LHCN-M2 (cell line): ENCODE results near the gene ASCC3. TPM values are rescaled to one million over a fixed set of nuclear protein-coding genes. Genes with fewer than 3 reads are reported as not detected.

ENCODE experiments used
- DNase-seq: peaks from one replicate; pipeline ENCODE4 v3.0.0-alpha.2; 2012; ENCODE audit warnings: low read depth
- total RNA-seq: library from RNA; depleted of rRNA; stranded (reverse); fragments of >200 nt; gene quantifications from 2 replicates; pipeline ENCODE4 v1.2.3, GENCODE V29; 2014

The ASCC3 gene
- total RNA-seq, 1 experiment from 2014 or later, result 87.1 TPM

- DNase-seq, result peak; percentile 17
These were observed 150.8 kb downstream of the ASCC3 start for GRCh38 chr6:100730001-100730980.

- no peak for DNase-seq
These were observed 154.5 kb downstream of the ASCC3 start for GRCh38 chr6:100726666-100727065.

DNA sequence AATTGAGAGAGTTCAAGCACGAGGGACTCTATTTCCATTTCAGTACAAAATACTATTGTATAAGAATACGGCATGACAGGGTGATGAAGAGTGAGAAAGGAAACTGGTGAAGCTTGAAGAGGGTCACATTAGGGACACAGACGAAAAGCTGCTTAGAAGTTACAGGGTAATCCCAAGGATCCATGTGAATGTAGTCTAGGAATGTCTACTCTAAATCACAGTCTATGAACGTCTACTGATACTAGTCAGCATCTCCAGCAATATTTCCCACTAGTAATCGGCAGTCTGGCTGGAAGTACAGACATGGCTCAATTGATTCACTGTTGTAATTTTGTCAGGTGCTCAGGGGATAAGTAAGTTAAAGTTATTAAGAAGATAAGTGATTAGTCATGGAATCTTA is 156.4 kb downstream of the ASCC3 start:
- no peak for DNase-seq

- no peak for DNase-seq
These were observed 156.9 kb downstream of the ASCC3 start for GRCh38 chr6:100724222-100724621.

DNA sequence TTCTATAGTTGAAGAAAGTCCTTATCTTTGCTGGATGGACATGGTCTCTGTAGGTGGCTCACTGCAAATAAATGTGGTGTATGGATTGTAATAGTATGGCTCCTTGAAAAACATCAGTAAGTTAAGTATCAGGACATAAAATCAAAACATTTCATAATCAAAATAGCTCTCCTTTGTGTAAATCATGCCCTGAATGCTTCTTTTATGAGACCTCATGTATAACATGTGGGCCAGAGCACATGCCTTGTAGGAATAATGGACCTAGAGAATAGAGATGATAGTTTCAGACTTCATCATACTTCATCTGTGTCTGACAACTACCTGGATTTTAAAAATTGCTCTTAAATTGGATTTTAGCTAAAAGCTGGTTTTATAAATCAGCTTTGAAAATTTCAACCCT is 159.9 kb downstream of the ASCC3 start:
- no peak for DNase-seq

DNA sequence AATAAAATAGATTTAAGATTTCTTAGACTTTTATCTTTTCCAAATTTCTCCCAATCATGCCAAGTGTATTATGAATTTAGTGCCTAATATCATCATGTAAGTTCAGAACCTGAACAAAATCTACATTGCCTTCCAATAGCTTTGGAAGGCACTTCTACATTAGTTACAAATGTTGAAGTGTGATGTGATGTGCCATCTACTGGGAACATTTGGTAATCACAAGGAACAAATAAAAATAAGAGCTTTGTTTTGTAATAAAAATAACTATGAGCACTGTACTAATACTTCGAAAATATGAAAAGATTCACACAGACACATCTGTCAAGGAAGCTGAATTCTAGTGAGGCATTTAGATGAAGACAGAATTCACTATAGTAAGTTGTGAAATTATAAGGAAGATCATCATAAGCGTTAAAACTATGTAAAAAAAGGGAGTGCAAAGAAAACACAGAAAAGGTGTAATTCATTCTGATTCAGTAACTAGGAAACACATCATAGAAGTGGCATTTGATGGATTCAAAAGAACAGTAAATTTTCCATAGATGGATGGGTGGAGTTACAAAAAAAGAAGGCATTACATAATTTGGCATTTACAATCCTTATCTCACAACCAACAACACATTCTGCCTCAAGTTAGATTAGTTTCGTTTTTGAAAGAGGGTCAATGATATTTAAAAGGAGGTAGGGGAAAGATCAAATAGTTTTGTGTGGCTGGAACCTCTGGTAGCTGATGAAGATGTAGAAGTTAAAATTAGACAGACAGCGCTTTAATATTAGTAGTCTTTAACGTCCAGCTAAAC is 161.0 kb downstream of the ASCC3 start:
- peak; percentile 51 for DNase-seq

- no peak for DNase-seq
These were observed 168.1 kb downstream of the ASCC3 start for GRCh38 chr6:100712997-100713396.

GRCh38 chr6:100706491-100706890 is 174.6 kb downstream of the ASCC3 start:
- no peak for DNase-seq

DNA sequence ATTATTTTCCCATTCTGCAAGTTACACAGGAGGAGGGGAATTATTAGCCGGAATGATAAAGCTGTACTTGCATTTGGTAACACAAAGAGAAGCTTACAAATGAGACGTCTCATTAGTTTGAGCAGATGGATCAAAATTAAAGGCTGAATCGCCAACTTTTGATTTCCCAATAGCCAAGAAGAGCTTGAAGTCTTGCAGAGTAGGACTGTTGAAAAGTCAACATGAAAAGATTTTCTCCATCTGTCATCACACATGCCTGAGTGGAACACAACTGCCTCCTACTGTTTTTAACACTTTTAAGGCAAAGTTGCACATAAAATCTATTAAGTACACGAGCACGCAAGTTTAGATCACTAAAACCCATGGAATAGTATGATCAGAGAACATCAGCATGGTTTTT is 176.2 kb downstream of the ASCC3 start:
- no peak for DNase-seq

GRCh38 chr6:100701728-100702127 is 179.4 kb downstream of the ASCC3 start:
- peak; percentile 43 for DNase-seq

DNA sequence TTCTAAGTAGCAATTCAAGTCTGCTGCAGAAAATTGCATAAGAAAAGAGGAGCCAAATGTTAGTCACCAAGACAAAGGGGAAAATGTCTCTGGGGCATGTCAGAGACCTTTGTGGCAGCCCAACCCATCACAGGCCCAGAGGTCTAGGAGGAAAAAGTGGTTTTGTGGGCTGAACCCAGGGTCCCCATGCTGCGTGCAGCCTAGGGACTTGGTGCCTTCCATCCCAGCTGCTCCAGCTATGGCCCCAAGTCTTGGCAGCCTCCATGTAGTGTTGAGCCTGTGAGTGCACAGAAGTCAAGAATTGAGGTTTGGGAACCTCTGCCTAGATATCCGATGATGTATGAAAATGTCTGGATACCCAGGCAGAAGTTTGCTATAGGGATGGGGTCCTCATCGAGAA is 181.1 kb downstream of the ASCC3 start:
- no peak for DNase-seq

DNA sequence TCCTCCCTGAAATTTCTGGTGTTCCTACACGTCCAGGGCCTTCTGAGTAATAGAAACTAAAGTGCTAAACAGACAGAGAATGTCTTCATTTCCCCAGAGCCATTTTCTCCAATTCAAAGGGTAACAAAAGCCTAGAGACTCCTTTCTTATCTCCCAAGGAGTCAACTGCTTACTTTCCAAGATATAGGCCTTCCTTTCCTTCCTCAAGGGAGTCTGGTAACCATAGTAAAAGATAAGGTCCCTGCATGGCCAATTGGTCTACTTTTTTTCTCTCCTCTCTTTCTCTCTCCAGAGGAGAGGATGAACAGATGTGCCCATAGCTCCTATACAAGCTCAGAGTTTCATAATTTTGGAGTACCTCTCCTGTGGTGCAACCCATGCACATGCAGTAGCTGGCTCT is 185.7 kb downstream of the ASCC3 start:
- DNase-seq, result no peak

DNA sequence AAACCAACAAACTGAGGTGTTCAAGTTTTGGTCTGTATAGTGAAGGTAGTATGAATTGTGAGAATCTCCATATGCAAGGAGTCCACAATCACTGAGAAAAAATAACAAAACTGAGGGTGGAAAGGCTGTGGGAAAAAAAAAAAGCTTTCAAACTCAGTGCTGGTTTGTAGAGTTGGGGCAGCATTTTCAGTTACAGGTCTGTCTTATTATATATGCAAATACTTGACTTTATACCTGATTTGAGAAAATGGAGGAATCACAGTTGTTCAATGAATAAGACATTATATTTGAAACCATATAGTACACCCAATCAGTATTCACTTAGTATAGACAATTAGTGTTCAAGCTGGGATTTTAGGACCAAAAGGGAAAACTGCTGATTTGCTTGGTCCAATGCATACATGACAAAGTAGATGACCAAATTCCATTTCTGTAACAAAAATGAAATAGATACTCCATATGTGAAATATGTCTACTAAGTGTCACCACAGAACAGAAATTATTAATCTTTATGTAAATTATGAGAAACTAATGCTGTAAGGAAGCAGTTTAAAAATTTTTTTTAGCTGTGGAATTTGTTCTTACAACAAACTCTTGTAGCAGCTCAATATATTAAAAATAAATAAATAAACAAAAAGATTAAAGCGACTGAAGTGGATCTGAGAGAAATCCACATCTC is 187.7 kb downstream of the ASCC3 start:
- DNase-seq, result no peak

DNA sequence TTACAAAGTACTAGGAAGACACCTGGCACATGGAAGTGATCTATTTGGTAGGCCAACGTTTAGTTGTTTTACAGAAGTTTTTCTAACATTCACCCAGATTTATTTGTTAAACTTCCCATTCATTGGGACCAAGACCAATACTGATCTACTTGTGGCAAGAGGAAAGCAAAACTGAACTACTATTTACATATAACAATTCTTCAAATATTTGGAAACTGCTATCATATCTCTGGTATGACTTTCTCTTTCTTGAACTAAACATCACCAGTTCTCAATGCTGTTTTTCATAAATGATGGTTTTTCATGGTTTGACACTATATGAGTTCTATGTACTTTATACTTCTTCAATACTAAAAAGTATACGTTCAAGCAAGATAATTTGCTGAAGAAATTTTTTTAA is 189.2 kb downstream of the ASCC3 start:
- DNase-seq, result no peak

DNA sequence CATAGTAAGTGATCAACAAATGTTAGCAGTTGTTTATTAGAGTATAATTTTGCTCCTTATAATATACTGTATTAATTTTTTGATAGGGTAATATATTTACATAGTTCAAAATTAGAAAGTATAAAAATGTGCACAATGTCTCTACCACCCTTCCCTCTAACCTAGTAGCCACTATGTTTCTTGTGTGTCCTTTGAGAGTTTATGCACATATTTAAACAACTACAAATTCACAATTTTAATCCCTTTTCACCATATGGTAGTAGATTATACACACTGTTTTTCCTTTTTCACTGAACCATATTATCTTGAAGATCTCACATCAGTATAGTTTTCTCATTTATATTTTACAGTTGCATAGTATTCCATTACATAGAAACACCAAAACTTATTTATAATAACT is 194.9 kb downstream of the ASCC3 start:
- no peak for DNase-seq

- no peak for DNase-seq
These were observed 195.4 kb downstream of the ASCC3 start for GRCh38 chr6:100685747-100686146.

- DNase-seq, result no peak
These were observed 201.0 kb downstream of the ASCC3 start for GRCh38 chr6:100680163-100680562.

DNA sequence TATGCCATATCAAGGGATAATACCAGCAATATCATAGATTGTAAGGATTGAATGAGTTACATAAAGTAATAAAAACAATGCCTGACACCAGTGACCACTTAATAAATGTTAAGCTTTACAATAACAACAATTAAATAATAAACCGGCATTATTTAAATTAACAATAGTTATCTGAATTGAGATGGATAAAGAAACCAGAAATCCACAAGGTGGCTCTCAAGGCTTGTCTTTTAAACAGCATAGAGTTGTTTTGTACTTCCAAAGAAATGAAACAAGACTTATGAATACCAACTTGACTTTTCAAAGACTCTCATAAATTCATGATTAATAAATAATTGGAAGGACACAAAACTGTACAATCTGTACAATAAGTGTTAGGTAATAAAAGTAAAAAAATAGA is 203.1 kb downstream of the ASCC3 start:
- DNase-seq, result peak; percentile 19

DNA sequence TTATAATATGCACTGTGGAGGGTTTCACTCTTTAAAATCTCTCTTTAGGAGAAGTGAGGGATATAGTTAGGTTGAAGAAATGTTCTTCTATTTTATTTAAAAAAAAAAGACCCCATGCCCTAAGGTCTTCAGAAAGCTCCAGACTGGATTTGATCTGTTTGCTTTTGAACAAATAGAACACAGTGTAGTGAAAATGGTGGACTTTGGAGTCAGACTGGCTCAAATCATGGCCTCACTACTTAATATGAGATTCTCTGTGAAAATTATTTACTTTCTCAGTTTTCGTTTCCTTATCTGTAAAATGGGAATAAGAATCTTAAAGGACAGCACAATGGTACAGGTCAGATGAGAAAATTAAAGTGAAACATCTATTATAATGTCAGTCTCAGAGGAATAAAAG is 203.9 kb downstream of the ASCC3 start:
- no peak for DNase-seq

GRCh38 chr6:100673641-100674040 is 207.5 kb downstream of the ASCC3 start:
- DNase-seq, result no peak

GRCh38 chr6:100671740-100672139 is 209.4 kb downstream of the ASCC3 start:
- DNase-seq, result no peak

- DNase-seq, result no peak
These were observed 211.1 kb downstream of the ASCC3 start for GRCh38 chr6:100670056-100670455.
